RWPE1 (cell line): ENCODE results near the gene PPY.

ENCODE experiments used
- CTCF ChIA-PET: fragments of 350-600 bp; sonication (Branson Sonifier 250); formaldehyde crosslinking; extraction: SDS; loops from one replicate; lab custom pipeline; 2021; lab: Yijun Ruan, JAX
- POLR2A ChIA-PET: fragments of 400-600 bp; formaldehyde crosslinking; extraction: SDS; loops from one replicate; lab custom pipeline; 2020; ENCODE audit warnings: antibody characterized with exemption; ENCODE audit not compliant: low non-redundant PET; lab: Yijun Ruan, JAX
- DNase-seq: peaks from one replicate; pipeline ENCODE4 v3.0.0; 2012; ENCODE audit warnings: low spot score
- H3K27ac ChIP-seq: fragments of 450-650 bp; 2 replicates; pipeline ENCODE4 v1.5.1; 2017
- CTCF ChIP-seq: fragments of 450-650 bp; conservative IDR thresholded peaks from 2 replicates; pipeline ENCODE4 v1.5.1; 2017; ENCODE audit warnings: low read depth, mild to moderate bottlenecking

PPY gene

GRCh38 chr17:43909537-43910231, 32.6 kb downstream of the PPY start:
- ChIA-PET CTCF (interaction anchor here (0.6 to 1.4 kb wide), 10 partner anchors 8 to 513 kb away, joined by 3 to 9 read pairs (median 4); no protein-coding TSS in a partner anchor), POLR2A (no interaction called here)
- H3K27ac ChIP-seq: no peak overlapping the region
- no peak for TF ChIP-seq CTCF
- no peak for DNase-seq

- POLR2A ChIA-PET: no interaction called here
- peak; percentile 49 for DNase-seq
- no peak for TF ChIP-seq CTCF
- no peak overlapping the region; the same call in 1 of the 2 replicates for H3K27ac ChIP-seq
- CTCF ChIA-PET: interaction anchor here (1.0 to 1.3 kb wide), 2 partner anchors 30 to 36 kb away, joined by 5 to 7 read pairs; no protein-coding TSS in a partner anchor
Measured at GRCh38 chr17:43907998-43908721, 34.1 kb downstream of the PPY start.

GRCh38 chr17:43907425-43907981, 34.8 kb downstream of the PPY start, which contains the start of gene MPP2:
Gene MPP2, minus strand, starts transcription at chr17:43907536. Its CDS starts 3,076 bp downstream, at chr17:43904460.
- TF ChIP-seq CTCF: no peak
- CTCF ChIA-PET: interaction anchor here (1.3 kb wide), 1 partner anchor 37 kb away, joined by 7 read pairs; no protein-coding TSS in a partner anchor
- POLR2A ChIA-PET: no interaction called here
- peak within 1 kb of the TSS; percentile 29 for H3K27ac ChIP-seq
- DNase-seq: no peak

GRCh38 chr17:43906951-43907424, 35.3 kb downstream of the PPY start:
- no peak for TF ChIP-seq CTCF
- POLR2A ChIA-PET: no interaction called here
- no peak for DNase-seq
- CTCF ChIA-PET: interaction anchor here (1.3 kb wide), 1 partner anchor 37 kb away, joined by 7 read pairs; no protein-coding TSS in a partner anchor
- no peak overlapping the region; the same call in 1 of the 2 replicates for H3K27ac ChIP-seq

GRCh38 chr17:43905985-43906852, 36.1 kb downstream of the PPY start:
- CTCF ChIA-PET: interaction anchor here (1.1 kb wide), 1 partner anchor 89 kb away, joined by 3 read pairs; no protein-coding TSS in a partner anchor
- TF ChIP-seq CTCF: no peak
- H3K27ac ChIP-seq: peak overlapping the region; percentile 15; the same call in 1 of the 2 replicates
- POLR2A ChIA-PET: no interaction called here
- no peak for DNase-seq
